ENCODE results near the gene LTBP1. TPM values are rescaled to one million over a fixed set of nuclear protein-coding genes. Genes with fewer than 3 reads are reported as not detected.

The LTBP1 gene
- total and polyA plus RNA-seq, 8 donors, result 11.0 to 134 (median 25.6) TPM

- 91 to 97% (median 93%) methylated on average over 4 of the region's 4 CpGs for WGBS, 5 donors
Observed at GRCh38 chr2:33312355-33312754, 365.6 kb downstream of the LTBP1 start.

DNA sequence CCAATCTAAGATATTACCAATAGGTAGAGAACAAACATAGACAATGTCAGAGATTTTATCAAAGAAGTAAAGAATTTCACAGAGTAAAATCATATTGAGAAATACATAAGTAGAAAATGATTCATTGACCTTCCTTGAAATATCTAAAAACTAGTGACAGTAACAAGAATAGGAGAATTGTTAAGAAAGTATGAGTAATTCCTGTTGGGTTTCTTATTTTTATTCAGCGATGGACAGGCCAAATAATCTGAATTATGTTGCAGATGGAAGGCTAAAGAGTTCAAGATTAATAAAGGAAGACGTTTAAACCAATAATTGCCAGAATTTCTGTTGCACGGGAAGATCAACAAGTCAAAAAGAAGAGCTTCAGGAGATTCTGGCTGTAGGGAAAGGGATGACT lies 366.3 kb downstream of the LTBP1 start:
- TF ChIP-seq POLR2A (IDR thresholded peaks at IDR 0.05), result no peak
- no peak for TF ChIP-seq POLR2AphosphoS5 (IDR thresholded peaks at IDR 0.05)
- no peak for TF ChIP-seq EP300 (IDR thresholded peaks at IDR 0.05)
- TF ChIP-seq, protein P1, sequence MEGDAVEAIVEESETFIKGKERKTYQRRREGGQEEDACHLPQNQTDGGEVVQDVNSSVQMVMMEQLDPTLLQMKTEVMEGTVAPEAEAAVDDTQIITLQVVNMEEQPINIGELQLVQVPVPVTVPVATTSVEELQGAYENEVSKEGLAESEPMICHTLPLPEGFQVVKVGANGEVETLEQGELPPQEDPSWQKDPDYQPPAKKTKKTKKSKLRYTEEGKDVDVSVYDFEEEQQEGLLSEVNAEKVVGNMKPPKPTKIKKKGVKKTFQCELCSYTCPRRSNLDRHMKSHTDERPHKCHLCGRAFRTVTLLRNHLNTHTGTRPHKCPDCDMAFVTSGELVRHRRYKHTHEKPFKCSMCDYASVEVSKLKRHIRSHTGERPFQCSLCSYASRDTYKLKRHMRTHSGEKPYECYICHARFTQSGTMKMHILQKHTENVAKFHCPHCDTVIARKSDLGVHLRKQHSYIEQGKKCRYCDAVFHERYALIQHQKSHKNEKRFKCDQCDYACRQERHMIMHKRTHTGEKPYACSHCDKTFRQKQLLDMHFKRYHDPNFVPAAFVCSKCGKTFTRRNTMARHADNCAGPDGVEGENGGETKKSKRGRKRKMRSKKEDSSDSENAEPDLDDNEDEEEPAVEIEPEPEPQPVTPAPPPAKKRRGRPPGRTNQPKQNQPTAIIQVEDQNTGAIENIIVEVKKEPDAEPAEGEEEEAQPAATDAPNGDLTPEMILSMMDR (IDR thresholded peaks at IDR 0.05), result no peak
- H3K36me3 ChIP-seq, result peaks cover 0 to 16% (median 4%) of the 10 kb centered on the region in 4 donors
- H3K9me3 ChIP-seq, result no peaks in the 10 kb centered on the region
- 85 to 94% (median 89%) methylated on average over 3 of the region's 3 CpGs for WGBS, 5 donors
- no peak overlapping the region for H3K27ac ChIP-seq
- no peaks in the 10 kb centered on the region for H3K4me1 ChIP-seq
- intact Hi-C loops (cut with DNase I; ENCODE audit: low total_unique reads), result no loop called here
- H3K4me3 ChIP-seq, result no peak overlapping the region
- DNase-seq, result no peak
- no peaks in the 10 kb centered on the region for H3K27me3 ChIP-seq

More at GRCh38 chr2:33312355-33312754, 365.6 kb downstream of the LTBP1 start:
- Histone ChIP-seq H3K36me3 (peaks cover 0 to 16% (median 4%) of the 10 kb centered on the region in 4 donors), H3K27me3 (no peaks in the 10 kb centered on the region), H3K9me3 (no peaks in the 10 kb centered on the region), H3K27ac (no peak overlapping the region), H3K4me1 (no peaks in the 10 kb centered on the region), H3K4me3 (no peak overlapping the region)
- intact Hi-C loops (cut with DNase I; ENCODE audit: low total_unique reads), result no loop called here
- no peak for TF ChIP-seq POLR2AphosphoS5 (IDR thresholded peaks at IDR 0.05)
- TF ChIP-seq POLR2A (IDR thresholded peaks at IDR 0.05), result no peak
- TF ChIP-seq, protein P1 (IDR thresholded peaks at IDR 0.05), result no peak
- no peak for TF ChIP-seq EP300 (IDR thresholded peaks at IDR 0.05)
- peak in 1 of 2 donors; percentile 28 for DNase-seq

GRCh38 chr2:33314541-33314940 lies 367.8 kb downstream of the LTBP1 start:
- no peak overlapping the region for H3K4me3 ChIP-seq
- peaks cover 0 to 16% (median 4%) of the 10 kb centered on the region in 4 donors for H3K36me3 ChIP-seq
- H3K27ac ChIP-seq, result no peak overlapping the region
- no peaks in the 10 kb centered on the region for H3K4me1 ChIP-seq
- H3K9me3 ChIP-seq, result no peaks in the 10 kb centered on the region
- no peaks in the 10 kb centered on the region for H3K27me3 ChIP-seq
- intact Hi-C loops (cut with DNase I; ENCODE audit: low total_unique reads), result no loop called here
- TF ChIP-seq POLR2A (IDR thresholded peaks at IDR 0.05) (no peak), EP300 (IDR thresholded peaks at IDR 0.05) (no peak), POLR2AphosphoS5 (IDR thresholded peaks at IDR 0.05) (no peak)
- TF ChIP-seq, protein P1 (IDR thresholded peaks at IDR 0.05), result no peak
- no peak for DNase-seq

- DNase-seq, result no peak
- no peak for TF ChIP-seq POLR2AphosphoS5 (IDR thresholded peaks at IDR 0.05)
- TF ChIP-seq EP300 (IDR thresholded peaks at IDR 0.05), result no peak
- TF ChIP-seq, protein P1 (IDR thresholded peaks at IDR 0.05), result no peak
- no peak for TF ChIP-seq POLR2A (IDR thresholded peaks at IDR 0.05)
- Histone ChIP-seq H3K4me1 (peaks cover 0 to 10% (median 4%) of the 10 kb centered on the region in 4 donors), H3K4me3 (no peak overlapping the region), H3K9me3 (no peaks in the 10 kb centered on the region), H3K27me3 (no peaks in the 10 kb centered on the region), H3K27ac (no peak overlapping the region), H3K36me3 (peaks cover 0 to 16% (median 4%) of the 10 kb centered on the region in 4 donors)
- intact Hi-C loops (cut with DNase I; ENCODE audit: low total_unique reads), result no loop called here
- 80 to 94% (median 91%) methylated on average over 1 of the region's 1 CpG for WGBS, 5 donors
Observed at GRCh38 chr2:33316328-33316727, 369.6 kb downstream of the LTBP1 start.
